Activated T-helper 1 cell treated with anti-CD3 and anti-CD28 coated beads, Interleukin-12 subunit alpha, Interleukin-12 subunit beta, Interleukin-2, Interleukin-4 antibody, amounts not matched to agents 30 ng/mL and 10 ng/mL and 1 ng/mL, durations not matched to agents 14 hours and 24 hours and 36 hours (primary cell): Measurements from ENCODE around the gene POLD2. TPM values are rescaled to one million over a fixed set of nuclear protein-coding genes. Genes with fewer than 3 reads are reported as not detected.
A peak's percentile ranks its signal among the peaks of the same experiment; 100 is the strongest.

ENCODE experiments used
- DNase-seq: peaks from one replicate; pipeline ENCODE4 v3.0.0; 2021; ENCODE audit warnings: low spot score
- H3K27ac Mint-ChIP-seq: one replicate; pipeline ENCODE4 v1.8.0; 2021; ENCODE audit warnings: mild to moderate bottlenecking, mixed read lengths
- H3K27me3 Mint-ChIP-seq: one replicate; pipeline ENCODE4 v1.8.0; 2022; ENCODE audit warnings: mild to moderate bottlenecking, moderate library complexity, mixed read lengths; ENCODE audit not compliant: insufficient read depth
- H3K36me3 Mint-ChIP-seq: one replicate; pipeline ENCODE4 v1.8.0; 2021; ENCODE audit warnings: low read depth, mixed read lengths
- H3K4me1 Mint-ChIP-seq: one replicate; pipeline ENCODE4 v1.8.0; 2021; ENCODE audit warnings: low read depth, mixed read lengths
- H3K4me3 Mint-ChIP-seq: one replicate; pipeline ENCODE4 v1.8.0; 2021; ENCODE audit warnings: mild to moderate bottlenecking, moderate library complexity, mixed read lengths
- H3K9me3 Mint-ChIP-seq: one replicate; pipeline ENCODE4 v1.8.0; 2021; ENCODE audit warnings: mixed read lengths
- intact Hi-C: fragments of 100-400 bp; cut with micrococcal nuclease; formaldehyde crosslinking; loops from one replicate; pipeline ENCODE4 v1.15.1; 2024
- total RNA-seq: library from RNA; stranded (reverse); gene quantifications from 2 replicates; pipeline ENCODE4 v1.2.3, GENCODE V29; 2022

The POLD2 gene
- total RNA-seq, 1 donor from 2014 or later: 234 TPM

GRCh38 chr7:44103923-44104859, 19.2 kb downstream of the POLD2 start, which contains the start of gene AEBP1:
TSS of gene AEBP1 (plus strand) at chr7:44104345. CDS start at chr7:44104666, 321 bp downstream.
- intact Hi-C loops: loop anchor here (2.0 kb wide), 2 partner anchors 19 to 21 kb away; partner anchors contain the start of genes POLD2 and POLM
- peaks cover 10% of the 10 kb centered on the region for H3K4me1 Mint-ChIP-seq
- no peak for DNase-seq
- peak within 1 kb of the TSS; percentile 75 for H3K4me3 Mint-ChIP-seq
- peaks cover 20% of the 10 kb centered on the region for H3K27me3 Mint-ChIP-seq
- H3K9me3 Mint-ChIP-seq: no peaks in the 10 kb centered on the region
- H3K36me3 Mint-ChIP-seq: no peaks in the 10 kb centered on the region
- H3K27ac Mint-ChIP-seq: no peak within 1 kb of the TSS

GRCh38 chr7:44103566-44103922, 19.8 kb downstream of the POLD2 start:
- intact Hi-C loops: no loop called here
- no peak overlapping the region for H3K27ac Mint-ChIP-seq
- peaks cover 20% of the 10 kb centered on the region for H3K27me3 Mint-ChIP-seq
- no peaks in the 10 kb centered on the region for H3K9me3 Mint-ChIP-seq
- peak overlapping the region; percentile 74 for H3K4me3 Mint-ChIP-seq
- H3K4me1 Mint-ChIP-seq: peaks cover 10% of the 10 kb centered on the region
- no peaks in the 10 kb centered on the region for H3K36me3 Mint-ChIP-seq
- no peak for DNase-seq

GRCh38 chr7:44102846-44103565, 20.3 kb downstream of the POLD2 start:
- DNase-seq: no peak
- Mint-ChIP-seq H3K4me1 (peaks cover 11% of the 10 kb centered on the region), H3K9me3 (no peaks in the 10 kb centered on the region), H3K27ac (no peak overlapping the region), H3K4me3 (peak overlapping the region; percentile 74), H3K36me3 (no peaks in the 10 kb centered on the region), H3K27me3 (peaks cover 20% of the 10 kb centered on the region)
- intact Hi-C loops: no loop called here

GRCh38 chr7:44101966-44102845, 21.1 kb downstream of the POLD2 start:
- Mint-ChIP-seq H3K4me1 (peaks cover 19% of the 10 kb centered on the region), H3K9me3 (no peaks in the 10 kb centered on the region), H3K36me3 (no peaks in the 10 kb centered on the region), H3K27me3 (peaks cover 20% of the 10 kb centered on the region), H3K4me3 (peak overlapping the region; percentile 17), H3K27ac (peak overlapping the region; percentile 49)
- DNase-seq: no peak
- intact Hi-C loops: no loop called here

GRCh38 chr7:44101303-44101965, 21.9 kb downstream of the POLD2 start:
- Mint-ChIP-seq H3K4me1 (peaks cover 27% of the 10 kb centered on the region), H3K4me3 (no peak overlapping the region), H3K36me3 (no peaks in the 10 kb centered on the region), H3K27me3 (peaks cover 20% of the 10 kb centered on the region), H3K27ac (no peak overlapping the region), H3K9me3 (no peaks in the 10 kb centered on the region)
- intact Hi-C loops: no loop called here
- no peak for DNase-seq

- Mint-ChIP-seq H3K27ac (no peak overlapping the region), H3K9me3 (no peaks in the 10 kb centered on the region), H3K27me3 (peaks cover 19% of the 10 kb centered on the region), H3K4me1 (peaks cover 25% of the 10 kb centered on the region), H3K36me3 (no peaks in the 10 kb centered on the region), H3K4me3 (no peak overlapping the region)
- DNase-seq: no peak
- intact Hi-C loops: no loop called here
These were observed 22.7 kb downstream of the POLD2 start for GRCh38 chr7:44100458-44101302.

GRCh38 chr7:44099669-44100068, 23.7 kb downstream of the POLD2 start:
- H3K4me3 Mint-ChIP-seq: no peak overlapping the region
- H3K36me3 Mint-ChIP-seq: no peaks in the 10 kb centered on the region
- peaks cover 18% of the 10 kb centered on the region for H3K4me1 Mint-ChIP-seq
- no peaks in the 10 kb centered on the region for H3K9me3 Mint-ChIP-seq
- intact Hi-C loops: no loop called here
- no peak overlapping the region for H3K27ac Mint-ChIP-seq
- peaks cover 13% of the 10 kb centered on the region for H3K27me3 Mint-ChIP-seq
- no peak for DNase-seq

- H3K4me1 Mint-ChIP-seq: peaks cover 18% of the 10 kb centered on the region
- H3K4me3 Mint-ChIP-seq: no peak overlapping the region
- no peak for DNase-seq
- intact Hi-C loops: no loop called here
- peaks cover 11% of the 10 kb centered on the region for H3K27me3 Mint-ChIP-seq
- no peak overlapping the region for H3K27ac Mint-ChIP-seq
- H3K9me3 Mint-ChIP-seq: no peaks in the 10 kb centered on the region
- H3K36me3 Mint-ChIP-seq: no peaks in the 10 kb centered on the region
These were observed 25.0 kb downstream of the POLD2 start for GRCh38 chr7:44098092-44099068.

- Mint-ChIP-seq H3K27ac (peak overlapping the region; percentile 75), H3K27me3 (peaks cover 5% of the 10 kb centered on the region), H3K36me3 (no peaks in the 10 kb centered on the region), H3K4me3 (no peak overlapping the region), H3K9me3 (no peaks in the 10 kb centered on the region), H3K4me1 (peaks cover 18% of the 10 kb centered on the region)
- intact Hi-C loops: loop anchor here (2.0 kb wide), 1 partner anchor 14 kb away; the partner anchor contains the start of gene POLM
- no peak for DNase-seq
These were observed 26.1 kb downstream of the POLD2 start for GRCh38 chr7:44097064-44097932.

GRCh38 chr7:44096326-44096881, 26.9 kb downstream of the POLD2 start:
- no peak for DNase-seq
- intact Hi-C loops: loop anchor here (2.0 kb wide), 1 partner anchor 14 kb away; the partner anchor contains the start of gene POLM
- Mint-ChIP-seq H3K9me3 (no peaks in the 10 kb centered on the region), H3K27me3 (peaks cover 2% of the 10 kb centered on the region), H3K4me3 (no peak overlapping the region), H3K27ac (peak overlapping the region; percentile 40), H3K36me3 (no peaks in the 10 kb centered on the region), H3K4me1 (peaks cover 18% of the 10 kb centered on the region)
